Esophagus squamous epithelium (tissue), 4 donors: ENCODE data around the gene GNB1L.

ENCODE experiments used
- CTCF ChIP-seq, 6 experiments: fragments of 450-650 bp in 4 of 6; fragments of 200-600 bp in 2 of 6; sonication (generic) in 2 of 6; IDR thresholded peaks; one replicate each; pipeline ENCODE4 v1.5.1; 2016 to 2019; ENCODE audit warnings: antibody characterized with exemption in 6 of 6, mild to moderate bottlenecking in 4 of 6, moderate library complexity in 4 of 6
- POLR2A ChIP-seq, 4 donors: fragments of 450-650 bp; IDR thresholded peaks; one replicate each; pipeline ENCODE4 v1.6.1; 2017; ENCODE audit warnings: antibody characterized with exemption in 4 of 4, mild to moderate bottlenecking in 4 of 4, moderate library complexity in 3 of 4

DNA sequence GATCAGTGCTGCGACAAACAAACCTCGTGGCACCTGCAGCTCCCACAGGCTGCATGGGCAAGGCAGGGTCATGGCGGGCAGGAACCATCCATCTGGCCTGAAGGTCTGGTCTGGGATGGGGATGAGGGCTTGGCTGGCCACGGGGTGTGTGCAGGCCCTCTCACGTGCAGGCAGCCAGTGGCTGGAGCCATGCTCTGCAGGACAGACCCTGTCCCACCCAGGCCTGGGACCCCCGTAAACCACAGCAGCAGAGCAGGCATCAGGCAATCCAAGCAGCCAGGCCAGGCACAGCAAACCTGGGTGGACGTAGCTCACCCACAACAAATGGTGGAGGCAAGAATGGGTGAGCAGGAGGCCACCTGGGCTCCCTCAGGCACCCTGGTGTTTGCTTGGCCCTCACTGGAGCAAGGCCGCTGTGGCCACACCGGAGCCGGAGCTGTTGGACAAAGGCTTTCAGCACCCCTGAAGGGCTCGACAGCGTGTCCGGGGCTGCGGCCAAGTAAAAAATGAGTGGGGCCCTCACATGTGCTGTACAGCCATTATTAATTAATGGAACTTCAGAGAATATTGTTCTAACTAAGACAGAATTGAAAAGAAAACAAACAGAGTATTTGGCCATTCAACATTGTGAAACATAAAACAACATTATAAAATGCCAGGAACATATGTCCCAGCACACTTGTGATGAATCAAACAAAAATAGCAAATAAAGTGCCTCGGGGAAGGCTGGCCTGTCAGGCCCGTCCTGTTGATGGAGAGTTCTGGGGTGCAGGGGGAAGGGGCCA is 24.0 kb upstream of the GNB1L start:
- TF ChIP-seq CTCF (IDR thresholded peaks at IDR 0.05), result no peak
- no peak for TF ChIP-seq POLR2A (IDR thresholded peaks at IDR 0.05)
